GM18498 (cell line): ENCODE results near the gene SUGCT.
"Not testable (repeated sequence)": the region's sequence is repeated elsewhere in the genome, so short reads cannot be mapped to it uniquely, and the experiment has no call there.

Experiments
- ATAC-seq: cut with Tn5 transposase; IDR thresholded peaks from one replicate; pipeline ENCODE4 v1.9.1; 2021; ENCODE audit warnings: mild to moderate bottlenecking, moderate library complexity; ENCODE audit not compliant: unreplicated experiment

SUGCT gene

DNA sequence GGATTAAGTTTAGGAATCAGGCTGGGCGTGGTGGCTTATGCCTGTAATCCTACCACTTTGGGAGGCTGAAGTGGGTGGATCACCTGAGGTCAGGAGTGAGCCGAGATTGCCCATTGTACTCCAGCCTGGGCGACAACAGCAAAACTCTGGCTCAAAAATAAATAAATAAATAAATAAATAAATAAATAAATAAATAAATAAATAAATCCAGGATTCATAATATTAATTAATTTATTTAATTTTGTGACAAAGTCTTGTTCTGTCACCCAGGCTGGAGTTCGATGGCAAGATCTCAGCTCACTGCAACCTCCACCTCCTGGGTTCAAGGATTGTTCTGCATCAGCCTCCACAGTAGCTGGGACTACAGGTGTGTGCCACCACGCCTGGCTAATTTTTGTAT, 4.2 kb downstream of the SUGCT start:
- no peak for ATAC-seq

DNA sequence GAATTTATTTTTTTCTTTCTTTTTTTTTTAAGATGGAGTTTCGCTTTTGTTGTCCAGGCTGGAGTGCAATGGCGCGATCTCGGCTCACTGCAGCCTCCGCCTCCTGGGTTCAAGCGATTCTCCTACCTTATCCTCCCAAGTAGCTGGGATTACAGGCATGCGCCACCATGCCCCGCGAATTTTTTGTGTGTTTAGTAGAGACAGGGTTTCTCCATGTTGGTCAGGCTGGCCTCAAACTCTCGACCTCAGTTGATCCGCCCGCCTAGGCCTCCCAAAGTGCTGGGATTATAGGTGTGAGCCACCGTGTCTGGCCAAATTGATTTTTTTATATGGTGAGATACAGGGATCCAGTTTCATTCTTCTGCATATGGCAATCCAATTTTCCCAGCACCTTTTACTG, 5.1 kb downstream of the SUGCT start:
- ATAC-seq, result not testable (repeated sequence)

DNA sequence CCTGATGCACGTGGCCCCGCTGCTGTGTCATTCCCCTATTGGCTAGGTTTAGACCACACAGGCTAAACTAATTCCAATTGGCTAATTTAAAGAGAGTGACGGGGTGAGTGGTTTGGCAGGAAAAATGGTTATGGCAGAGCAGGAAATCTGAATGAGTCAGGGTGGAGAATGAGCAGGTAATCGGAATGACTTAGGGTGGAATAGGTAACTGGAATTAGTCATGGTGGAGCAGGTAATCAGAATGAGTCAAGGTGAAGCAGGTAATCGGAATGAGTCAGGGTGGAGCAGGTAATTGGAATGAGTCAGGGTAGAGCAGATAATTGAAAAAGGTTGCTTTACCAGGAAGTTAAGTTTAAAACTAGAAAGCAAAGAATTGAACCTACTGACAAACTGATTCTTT, 7.1 kb downstream of the SUGCT start:
- not testable (repeated sequence) for ATAC-seq

DNA sequence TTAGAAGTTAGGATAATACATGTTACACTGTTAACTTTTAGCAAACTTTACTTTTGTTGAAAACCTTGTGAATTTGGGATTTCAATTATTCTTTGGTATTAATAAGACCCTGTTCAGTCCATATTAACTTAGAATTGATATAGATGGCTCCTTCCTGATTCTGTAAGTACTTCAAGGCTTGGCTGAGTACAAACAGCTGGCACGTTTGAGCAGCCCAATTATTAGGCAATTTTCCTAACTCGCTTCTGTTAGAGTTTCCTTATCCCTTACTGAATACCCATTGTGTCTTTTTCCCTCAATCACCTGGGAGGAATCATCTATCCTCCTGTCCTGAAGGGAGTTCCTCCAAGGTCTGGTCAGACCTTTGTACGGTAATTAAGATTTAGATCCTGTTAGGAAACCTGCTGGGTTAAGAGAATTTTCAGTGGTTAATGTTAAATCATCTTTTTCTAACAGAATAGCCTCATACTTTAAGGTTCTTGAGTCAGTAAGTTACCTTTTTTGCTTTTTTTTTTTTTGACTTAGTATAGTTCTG, 10.9 kb downstream of the SUGCT start:
- not testable (repeated sequence) for ATAC-seq

DNA sequence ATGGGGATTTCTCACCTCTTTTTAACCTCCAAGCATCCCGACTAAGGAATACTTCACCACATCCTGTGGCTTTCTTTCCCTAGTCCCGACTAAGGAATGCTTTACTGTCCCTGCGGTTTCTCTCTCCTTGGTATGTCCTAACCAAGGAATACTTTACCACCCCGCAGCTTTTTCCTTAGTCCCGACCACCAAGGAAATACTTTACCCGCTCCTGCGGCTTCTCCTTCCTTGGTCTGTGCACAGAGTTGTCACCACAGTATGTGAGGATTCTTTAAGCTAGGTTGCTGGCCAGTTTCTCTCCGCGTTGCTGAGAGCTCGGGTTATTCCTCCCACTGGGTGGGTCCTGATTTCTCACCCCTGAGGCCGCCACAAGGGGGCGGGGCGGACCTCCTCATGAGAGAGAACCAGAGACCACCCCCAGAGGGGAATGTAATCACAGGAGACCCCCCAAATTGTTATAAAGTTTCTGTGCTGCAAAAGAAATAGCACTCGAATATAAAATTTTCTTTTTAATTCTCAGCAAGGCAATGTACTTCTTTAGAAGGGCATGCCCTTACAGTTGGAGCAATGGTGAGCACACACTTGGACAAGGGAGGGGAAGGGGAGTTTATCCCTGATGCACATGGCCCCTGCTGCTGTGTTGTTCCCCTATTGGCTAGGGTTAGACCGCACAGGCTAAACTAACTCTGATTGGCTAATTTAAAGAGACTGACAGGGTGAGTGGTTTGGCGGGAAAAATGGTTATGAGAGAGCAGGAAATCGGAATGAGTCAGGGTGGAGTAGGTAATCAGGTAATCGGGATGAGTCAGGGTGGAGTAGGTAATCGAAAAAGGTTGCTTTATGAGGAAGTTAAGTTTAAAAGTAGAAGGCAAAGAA, 12.8 kb downstream of the SUGCT start:
- ATAC-seq, result no peak

DNA sequence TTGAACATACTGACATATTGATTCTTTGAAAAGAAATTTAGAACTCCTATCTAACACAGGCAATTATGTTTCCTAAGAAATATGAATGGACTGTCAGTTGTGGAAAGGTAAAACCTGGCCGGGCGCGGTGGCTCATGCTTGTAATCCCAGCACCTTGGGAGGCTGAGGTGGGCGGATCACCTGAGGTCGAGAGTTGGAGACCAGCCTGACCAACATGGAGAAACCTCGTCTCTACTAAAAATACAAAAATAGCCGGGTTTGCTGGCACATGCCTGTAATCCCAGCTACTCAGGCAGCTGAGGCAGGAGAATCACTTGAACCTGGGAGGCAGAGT, 13.4 kb downstream of the SUGCT start:
- not testable (repeated sequence) for ATAC-seq

DNA sequence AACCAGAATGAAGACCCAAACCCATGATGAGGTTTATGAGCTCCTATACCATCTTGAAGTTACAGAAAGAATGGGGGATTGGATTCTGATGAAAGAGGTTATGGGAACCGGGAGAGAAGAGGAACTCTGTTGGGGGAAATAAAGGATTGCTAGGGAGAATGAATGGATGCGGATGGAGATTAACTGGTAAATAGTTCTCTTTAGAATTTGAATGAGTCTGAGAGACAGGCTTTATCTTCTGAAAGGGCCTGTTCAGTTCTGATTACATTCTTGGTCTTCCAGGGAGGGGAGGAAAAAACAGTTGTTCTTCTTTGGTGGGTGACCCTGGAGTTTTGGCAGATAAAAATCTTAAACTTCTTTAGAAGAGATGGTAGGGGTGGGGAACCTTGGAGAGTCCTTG, 13.9 kb downstream of the SUGCT start:
- ATAC-seq, result no peak

DNA sequence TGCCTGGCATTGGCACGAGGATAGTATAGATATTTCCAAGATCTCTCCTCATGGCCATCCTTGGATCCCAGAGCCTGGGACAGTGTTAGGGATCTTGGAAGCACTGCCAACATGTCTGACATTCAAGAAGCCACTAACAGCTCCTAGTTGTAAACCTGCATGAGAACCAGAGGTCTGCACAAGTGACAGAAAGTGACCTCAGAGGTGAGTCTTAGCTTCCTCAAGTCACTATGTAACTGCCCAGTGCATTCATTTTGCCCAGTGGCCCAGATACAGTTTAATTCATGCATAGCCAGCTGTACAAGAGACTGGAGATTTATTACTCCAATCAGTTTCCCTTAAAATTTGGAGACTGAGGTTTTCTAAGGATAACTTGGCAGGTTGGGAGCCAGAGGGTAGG, 16.7 kb downstream of the SUGCT start:
- ATAC-seq, result no peak

DNA sequence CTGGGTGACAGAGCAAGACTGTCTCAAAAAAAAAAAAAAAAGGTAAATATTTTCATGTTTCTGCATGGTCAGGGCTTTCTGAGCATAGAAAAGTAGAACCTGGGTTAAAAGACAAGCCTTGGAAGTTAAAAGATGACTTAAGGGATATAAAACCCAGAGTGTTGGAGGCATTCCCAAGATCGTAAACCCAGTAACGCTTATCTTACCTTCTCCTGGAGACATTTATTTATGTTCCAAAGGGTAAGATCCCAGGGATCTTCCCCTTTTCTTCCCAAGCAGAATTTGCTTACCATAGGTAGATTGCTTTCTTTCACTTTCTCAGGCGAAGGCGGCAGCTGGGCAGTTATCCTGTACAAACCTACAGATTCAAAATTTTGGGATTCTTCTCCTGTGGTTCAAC, 22.2 kb downstream of the SUGCT start:
- no peak for ATAC-seq

DNA sequence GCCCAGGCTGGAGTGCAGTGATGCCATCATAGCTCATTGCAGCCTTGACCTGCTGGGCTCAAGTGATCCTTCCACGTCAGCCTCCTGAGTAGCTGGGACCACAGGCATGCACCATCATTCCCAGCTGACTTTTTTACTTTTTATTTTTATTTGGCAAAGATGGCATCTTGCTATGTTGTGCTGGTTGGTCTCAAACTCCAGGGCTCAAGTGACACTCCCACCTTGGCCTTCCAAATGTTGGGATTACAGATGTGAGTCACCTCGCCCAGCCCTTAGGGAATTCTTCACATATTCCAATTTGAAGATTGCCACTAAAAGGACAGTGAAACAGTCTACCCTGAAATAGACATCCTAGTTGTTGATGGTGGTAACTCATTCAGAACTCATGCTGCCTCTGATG, 27.7 kb downstream of the SUGCT start:
- ATAC-seq, result no peak

DNA sequence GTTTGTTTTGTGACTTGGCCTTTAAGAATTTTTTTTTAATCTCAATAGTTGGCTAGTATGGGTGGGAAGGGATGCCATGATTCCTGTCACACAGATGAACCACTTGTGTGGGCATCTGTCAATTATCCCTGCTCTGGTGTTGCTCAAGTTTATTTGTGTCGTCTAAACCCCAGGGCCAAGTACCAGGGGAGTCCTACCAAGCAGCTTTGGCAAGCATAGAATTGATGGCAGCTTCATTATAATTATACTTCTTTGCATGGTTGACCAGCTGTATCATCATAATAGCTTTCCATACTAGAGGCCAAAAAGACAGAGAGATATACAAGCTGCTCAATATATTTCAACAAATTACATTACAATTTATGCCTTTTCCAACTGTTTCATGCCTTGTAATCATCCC, 30.4 kb downstream of the SUGCT start:
- no peak for ATAC-seq

DNA sequence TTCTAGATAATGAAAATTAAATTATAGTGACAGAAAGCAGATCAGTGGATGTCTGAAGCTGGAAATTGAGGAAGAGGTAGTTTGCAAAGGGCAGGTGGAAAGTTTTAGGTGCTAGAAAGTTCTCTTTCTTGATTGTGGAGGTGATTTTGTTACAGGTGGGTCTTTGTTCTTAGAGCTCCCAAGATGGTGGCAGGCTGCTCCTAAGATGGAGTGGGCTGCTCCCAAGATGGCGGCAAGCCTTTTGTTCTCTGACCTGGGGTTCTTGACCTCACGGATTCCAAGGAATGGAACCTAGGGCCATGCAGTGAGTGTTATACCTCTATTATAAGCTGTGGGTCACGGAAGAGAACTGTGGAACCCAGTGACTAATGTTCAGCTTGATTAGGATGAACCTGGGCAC, 32.5 kb downstream of the SUGCT start:
- no peak for ATAC-seq

DNA sequence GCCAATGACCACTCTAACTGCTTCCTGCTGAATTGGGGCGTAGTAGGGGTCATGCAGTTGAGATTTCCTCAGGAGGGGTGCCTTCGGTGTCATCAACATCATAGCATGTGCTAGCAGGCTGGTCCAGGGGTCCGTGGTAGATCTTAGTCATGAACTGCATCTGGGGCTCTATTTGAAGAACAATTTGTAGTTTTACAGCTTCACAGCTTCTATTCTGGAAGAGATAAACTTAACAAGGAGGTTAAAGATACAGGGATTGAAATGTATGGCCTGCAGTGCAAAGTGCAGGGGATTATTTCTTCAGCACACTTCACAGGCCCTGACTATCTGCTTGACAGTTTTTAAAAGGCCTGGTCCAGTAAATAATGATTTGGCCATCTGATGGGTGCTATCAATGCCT, 33.5 kb downstream of the SUGCT start:
- not testable (repeated sequence) for ATAC-seq

DNA sequence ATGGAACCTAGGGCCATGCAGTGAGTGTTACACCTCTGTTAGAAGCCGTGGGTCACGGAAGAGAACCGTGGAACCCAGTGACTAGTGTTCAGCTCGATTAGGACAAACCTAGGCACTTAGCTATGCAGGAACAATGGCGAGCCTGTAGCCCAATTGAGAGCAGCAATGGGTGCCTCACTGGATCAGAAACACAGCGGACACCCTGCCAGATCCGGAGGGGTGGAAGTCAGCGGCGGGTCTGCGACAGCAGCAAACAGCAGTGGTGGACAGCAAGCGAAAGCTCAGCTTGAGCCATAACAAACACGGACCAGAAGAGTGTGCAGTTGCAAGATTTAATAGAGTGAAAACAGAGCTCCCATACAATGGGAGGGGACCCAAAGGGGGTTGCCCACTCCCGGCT, 38.3 kb downstream of the SUGCT start:
- ATAC-seq, result not testable (repeated sequence)

DNA sequence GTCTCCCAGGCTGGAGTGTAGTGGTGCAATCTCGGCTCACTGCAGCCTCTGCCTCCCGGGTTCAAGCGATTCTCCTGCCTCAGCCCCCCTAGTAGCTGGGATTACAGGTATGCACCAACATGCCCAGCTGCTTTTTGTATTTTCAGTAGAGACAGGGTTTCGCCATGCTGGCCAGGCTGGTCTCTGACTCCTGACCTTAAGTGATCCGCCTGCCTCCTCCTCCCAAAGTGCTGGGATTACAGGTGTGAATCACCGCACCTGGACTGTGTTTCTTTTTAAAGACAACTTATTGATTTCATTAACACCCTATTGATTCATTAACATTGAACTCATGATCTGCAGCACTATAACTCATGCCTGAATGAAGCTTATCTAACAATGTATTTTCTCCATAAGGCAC, 40.5 kb downstream of the SUGCT start:
- ATAC-seq, result not testable (repeated sequence)

DNA sequence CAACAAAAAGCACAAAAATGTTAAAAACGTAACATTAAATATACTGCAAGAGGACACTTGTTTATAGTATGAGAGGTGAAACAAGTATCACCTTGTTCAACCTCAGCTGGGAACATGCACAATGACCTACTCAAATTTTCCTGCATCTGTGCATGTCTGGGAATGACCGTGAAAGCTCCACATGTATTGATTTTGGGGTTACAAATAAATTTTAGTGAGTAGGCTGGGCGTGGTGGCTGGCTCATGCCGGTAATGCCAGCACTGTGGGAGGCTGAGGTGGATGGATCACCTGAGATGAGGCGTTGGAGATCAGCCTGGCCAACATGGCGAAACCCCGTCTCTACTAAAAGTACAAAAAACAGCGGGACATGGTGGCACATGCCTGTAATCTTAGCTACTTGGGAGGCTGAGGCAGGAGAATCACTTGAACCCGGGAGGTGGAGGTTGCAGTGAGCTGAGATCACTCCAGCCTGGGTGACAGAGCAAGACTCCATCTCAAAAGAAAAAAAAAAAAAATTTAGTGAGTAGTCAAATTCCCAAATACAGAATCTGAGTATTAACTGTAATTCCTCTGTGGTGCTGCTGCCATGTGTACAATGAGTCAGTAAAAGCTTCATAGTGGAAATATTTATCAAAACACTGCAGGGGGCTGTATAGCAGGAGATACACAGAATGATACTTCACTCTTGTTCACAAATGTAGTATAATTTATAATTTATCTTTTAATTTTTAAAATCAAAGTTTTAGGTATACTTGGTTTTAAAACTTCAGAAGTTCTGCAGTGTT, 41.1 kb downstream of the SUGCT start:
- ATAC-seq, result no peak

DNA sequence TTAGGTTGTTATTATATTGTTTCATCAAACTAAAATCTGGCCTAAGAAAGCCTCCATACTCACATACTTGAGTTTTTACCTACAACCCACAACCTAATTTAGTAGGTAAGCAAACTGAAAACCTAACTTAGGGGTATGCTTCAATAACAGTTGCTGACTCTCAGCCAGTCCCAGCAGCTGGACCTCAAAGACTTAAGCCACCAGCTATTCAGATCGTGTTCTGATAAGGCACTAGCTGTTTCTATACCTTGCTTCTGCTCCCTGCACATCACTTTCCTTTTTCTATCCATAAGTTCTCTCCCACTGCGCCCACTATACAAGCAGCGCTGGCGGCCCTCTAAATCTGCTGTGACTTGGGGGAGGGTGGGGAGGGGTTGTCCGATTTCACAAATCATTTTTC, 42.3 kb downstream of the SUGCT start:
- ATAC-seq, result no peak

DNA sequence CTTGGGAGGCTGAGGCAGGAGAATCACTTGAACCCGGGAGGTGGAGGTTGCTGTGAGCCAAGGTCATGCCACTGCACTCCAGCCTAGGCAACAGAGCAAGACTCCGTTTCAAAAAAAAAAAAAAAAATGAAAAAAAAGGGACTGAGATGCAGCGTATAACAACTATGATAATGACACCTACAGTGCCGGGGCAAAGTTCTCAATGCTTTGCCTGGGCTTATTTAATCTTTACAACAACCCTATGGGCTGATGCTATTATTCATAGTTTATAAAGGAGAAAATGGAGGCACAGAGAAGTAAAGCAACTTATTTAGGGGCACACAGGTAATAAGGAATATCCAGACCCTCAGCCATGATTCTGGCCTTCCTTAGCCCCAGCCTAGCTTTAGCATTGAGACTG, 47.6 kb downstream of the SUGCT start:
- ATAC-seq, result no peak

DNA sequence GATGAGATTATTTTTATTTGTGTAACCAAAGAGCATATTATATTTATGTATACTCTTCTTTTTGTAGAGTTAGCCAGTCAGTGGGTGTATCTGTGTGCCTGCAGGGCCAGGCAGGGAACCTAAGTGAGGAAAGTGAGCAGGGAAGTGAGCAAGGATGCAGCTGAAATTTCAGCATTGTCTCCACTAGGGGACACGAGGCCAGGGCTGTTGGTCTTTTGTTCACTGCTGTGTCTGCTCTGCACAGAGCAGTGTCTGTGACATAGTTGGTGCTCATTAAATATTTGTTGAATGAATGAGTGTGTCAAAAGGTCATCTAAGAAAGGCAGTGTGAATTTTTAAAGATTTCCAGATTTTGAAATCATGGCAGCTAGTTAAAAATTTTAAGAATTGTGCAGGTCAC, 51.8 kb downstream of the SUGCT start:
- no peak for ATAC-seq

DNA sequence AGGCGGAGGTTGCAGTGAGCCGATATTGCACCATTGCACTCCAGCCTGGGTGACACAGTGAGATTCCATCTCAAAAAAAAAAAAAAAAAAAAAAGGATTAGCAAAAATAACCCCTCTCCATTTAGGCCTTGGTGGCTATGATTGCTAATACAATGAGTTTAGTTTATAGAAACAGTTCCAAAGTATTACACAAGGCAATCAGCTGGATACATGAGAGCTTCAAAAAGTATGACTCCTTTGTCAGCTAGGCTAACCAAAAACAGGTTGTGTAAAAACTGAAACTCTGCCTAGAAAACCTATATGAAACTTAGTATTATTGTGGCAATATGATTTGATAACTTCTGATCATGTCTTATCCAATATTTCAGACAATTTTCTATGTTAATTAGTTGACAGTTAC, 57.2 kb downstream of the SUGCT start:
- ATAC-seq, result no peak

DNA sequence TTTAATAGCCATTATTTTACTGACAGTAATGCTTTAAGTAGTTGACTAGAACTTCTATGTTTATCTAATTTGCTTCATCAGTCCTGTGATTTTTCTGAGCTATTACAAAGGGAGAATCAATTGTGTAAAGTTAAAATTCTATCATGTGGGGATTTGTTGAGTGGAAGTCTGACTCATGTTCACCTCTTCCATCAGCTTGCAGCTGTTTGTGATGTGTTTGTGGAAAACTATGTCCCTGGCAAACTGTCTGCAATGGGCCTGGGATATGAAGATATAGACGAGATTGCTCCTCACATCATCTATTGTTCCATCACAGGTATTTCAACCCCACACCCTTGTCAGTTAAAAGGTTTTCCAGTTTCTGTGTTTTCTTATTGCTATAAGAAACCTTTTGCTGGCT, 59.9 kb downstream of the SUGCT start:
- no peak for ATAC-seq

DNA sequence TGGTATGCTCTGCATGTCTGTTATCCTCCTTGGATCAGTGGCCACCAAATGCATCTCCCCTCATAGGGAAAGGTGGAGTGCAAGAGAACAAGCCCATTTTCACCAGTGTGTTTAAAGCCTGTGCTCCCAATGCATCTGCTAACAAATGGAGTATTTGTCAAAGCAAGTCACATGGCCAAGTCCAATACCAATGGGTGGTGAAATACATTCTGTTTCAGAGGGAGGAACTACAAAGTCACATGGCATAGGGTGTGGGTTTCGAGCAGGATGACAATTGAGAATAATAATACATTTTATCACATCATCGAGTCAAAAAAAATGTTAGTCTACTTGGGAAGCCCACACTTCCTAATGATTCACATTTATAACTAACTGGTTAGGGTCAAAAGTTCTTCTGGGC, 62.7 kb downstream of the SUGCT start:
- ATAC-seq, result no peak
